Measurements from ENCODE around the gene SORCS2.

- no peak for TF ChIP-seq CTCF (IDR thresholded peaks at IDR 0.05; ENCODE audit: insufficient read depth, low read depth, low read length)
- no peak for TF ChIP-seq EZH2 (IDR thresholded peaks at IDR 0.05; ENCODE audit: insufficient read depth, low read length)
These were observed 582.3 kb downstream of the SORCS2 start for GRCh38 chr4:7774301-7775294.

Measured in astrocyte (in vitro differentiated cells and primary cell).